ENCODE results near the gene CYSRT1.
"Not testable (repeated sequence)": the region's sequence is repeated elsewhere in the genome, so short reads cannot be mapped to it uniquely, and the experiment has no call there.

CYSRT1 gene

GRCh38 chr9:137242269-137243203 lies 17.6 kb downstream of the CYSRT1 start:
- DNase-seq: no peak
- H3K4me3 ChIP-seq (ENCODE audit: control insufficient read depth in 1 of 7, extremely low read depth in 1 of 7, insufficient read depth in 4 of 7, low read depth in 2 of 7, low read length in 6 of 7): peak overlapping the region; percentile 56 to 87 (median 78)
- H3K9me3 ChIP-seq (ENCODE audit: control extremely low read depth in 1 of 5, control insufficient read depth in 4 of 5, insufficient read depth in 2 of 5, low read depth in 1 of 5, low read length in 4 of 5): no peaks in the 10 kb centered on the region
- H3K27ac ChIP-seq (ENCODE audit: insufficient read depth in 1 of 2, low read depth in 1 of 2, low read length in 2 of 2, poor library complexity in 1 of 2, severe bottlenecking in 2 of 2): peak overlapping the region; percentile 33 to 83
- peaks cover 3 to 49% (median 39%) of the 10 kb centered on the region in 4 experiments for H3K4me1 ChIP-seq (ENCODE audit: control extremely low read depth in 1 of 4, control insufficient read depth in 4 of 4, insufficient read depth in 4 of 4, low read length in 3 of 4)
- ChIA-PET POLR2A (interaction anchor here (1.4 kb wide), 1 partner anchor 13 kb away, joined by 6 read pairs; the partner anchor contains the start of gene NELFB), CTCF (interaction anchor here (0.8 to 1.6 kb wide), 5 partner anchors 12 to 54 kb away, joined by 3 to 8 read pairs (median 4); partner anchors contain the start of genes ANAPC2, NELFB and SSNA1)
- peaks cover 0 to 24% (median 17%) of the 10 kb centered on the region in 4 experiments for H3K36me3 ChIP-seq (ENCODE audit: control insufficient read depth in 4 of 4, insufficient read depth in 4 of 4, low read length in 3 of 4)
- no peaks in the 10 kb centered on the region for H3K27me3 ChIP-seq (replicated peaks in 2 of 5; ENCODE audit: control insufficient read depth in 4 of 5, insufficient read depth in 5 of 5, low read length in 4 of 5)
- WGBS (ENCODE audit: insufficient coverage): 91% methylated on average over 30 of the region's 36 CpGs

GRCh38 chr9:137243266-137243625 lies 18.3 kb downstream of the CYSRT1 start:
- 98% methylated on average over 7 of the region's 18 CpGs for WGBS (ENCODE audit: insufficient coverage)
- CTCF ChIA-PET: interaction anchor here (1.4 to 1.6 kb wide), 3 partner anchors 11 to 55 kb away, joined by 3 to 8 read pairs (median 4); partner anchors contain the start of genes ANAPC2, NELFB and SSNA1

GRCh38 chr9:137243626-137244485 lies 18.9 kb downstream of the CYSRT1 start:
- no peak overlapping the region for H3K4me3 ChIP-seq (ENCODE audit: control insufficient read depth in 1 of 7, extremely low read depth in 1 of 7, insufficient read depth in 4 of 7, low read depth in 2 of 7, low read length in 6 of 7)
- no peaks in the 10 kb centered on the region for H3K27me3 ChIP-seq (replicated peaks in 2 of 5; ENCODE audit: control insufficient read depth in 4 of 5, insufficient read depth in 5 of 5, low read length in 4 of 5)
- CTCF ChIA-PET: interaction anchor here (0.6 to 2.4 kb wide), 4 partner anchors 10 to 221 kb away, joined by 3 to 10 read pairs (median 4); partner anchors contain the start of genes ANAPC2 and SSNA1
- H3K9me3 ChIP-seq (ENCODE audit: control extremely low read depth in 1 of 5, control insufficient read depth in 4 of 5, insufficient read depth in 2 of 5, low read depth in 1 of 5, low read length in 4 of 5): no peaks in the 10 kb centered on the region
- peaks cover 0 to 24% (median 17%) of the 10 kb centered on the region in 4 experiments for H3K36me3 ChIP-seq (ENCODE audit: control insufficient read depth in 4 of 4, insufficient read depth in 4 of 4, low read length in 3 of 4)
- 91% methylated on average over 13 of the region's 15 CpGs for WGBS (ENCODE audit: insufficient coverage)
- peaks cover 3 to 36% (median 33%) of the 10 kb centered on the region in 4 experiments for H3K4me1 ChIP-seq (ENCODE audit: control extremely low read depth in 1 of 4, control insufficient read depth in 4 of 4, insufficient read depth in 4 of 4, low read length in 3 of 4)
- no peak overlapping the region for H3K27ac ChIP-seq (ENCODE audit: insufficient read depth in 1 of 2, low read depth in 1 of 2, low read length in 2 of 2, poor library complexity in 1 of 2, severe bottlenecking in 2 of 2)
- DNase-seq: peak in 1 of 3 donors; percentile 19
- POLR2A ChIA-PET: interaction anchor here (1.6 kb wide), 1 partner anchor 10 kb away, joined by 8 read pairs; the partner anchor contains the start of gene NELFB

More at GRCh38 chr9:137243266-137243625, 18.3 kb downstream of the CYSRT1 start:
- not testable (repeated sequence) for H3K27ac ChIP-seq (ENCODE audit: insufficient read depth in 1 of 2, low read depth in 1 of 2, low read length in 2 of 2, poor library complexity in 1 of 2, severe bottlenecking in 2 of 2); DNase-seq; H3K9me3 ChIP-seq (ENCODE audit: control extremely low read depth in 1 of 5, control insufficient read depth in 4 of 5, insufficient read depth in 2 of 5, low read depth in 1 of 5, low read length in 4 of 5); H3K4me3 ChIP-seq (ENCODE audit: control insufficient read depth in 1 of 7, extremely low read depth in 1 of 7, insufficient read depth in 4 of 7, low read depth in 2 of 7, low read length in 6 of 7); H3K27me3 ChIP-seq (replicated peaks in 2 of 5; ENCODE audit: control insufficient read depth in 4 of 5, insufficient read depth in 5 of 5, low read length in 4 of 5)
- Histone ChIP-seq H3K4me1 (ENCODE audit: control extremely low read depth in 1 of 4, control insufficient read depth in 4 of 4, insufficient read depth in 4 of 4, low read length in 3 of 4) (peaks cover 3 to 42% (median 37%) of the 10 kb centered on the region in 4 experiments), H3K36me3 (ENCODE audit: control insufficient read depth in 4 of 4, insufficient read depth in 4 of 4, low read length in 3 of 4) (peaks cover 0 to 24% (median 17%) of the 10 kb centered on the region in 4 experiments)
- POLR2A ChIA-PET: interaction anchor here (1.4 kb wide), 1 partner anchor 12 kb away, joined by 6 read pairs; the partner anchor contains the start of gene NELFB

GRCh38 chr9:137244486-137245449 lies 19.8 kb downstream of the CYSRT1 start:
- Histone ChIP-seq H3K9me3 (ENCODE audit: control extremely low read depth in 1 of 5, control insufficient read depth in 4 of 5, insufficient read depth in 2 of 5, low read depth in 1 of 5, low read length in 4 of 5) (no peaks in the 10 kb centered on the region), H3K4me3 (ENCODE audit: control insufficient read depth in 1 of 7, extremely low read depth in 1 of 7, insufficient read depth in 4 of 7, low read depth in 2 of 7, low read length in 6 of 7) (no peak overlapping the region), H3K4me1 (ENCODE audit: control extremely low read depth in 1 of 4, control insufficient read depth in 4 of 4, insufficient read depth in 4 of 4, low read length in 3 of 4) (peaks cover 3 to 28% (median 26%) of the 10 kb centered on the region in 4 experiments), H3K27ac (ENCODE audit: insufficient read depth in 1 of 2, low read depth in 1 of 2, low read length in 2 of 2, poor library complexity in 1 of 2, severe bottlenecking in 2 of 2) (no peak overlapping the region), H3K27me3 (replicated peaks in 2 of 5; ENCODE audit: control insufficient read depth in 4 of 5, insufficient read depth in 5 of 5, low read length in 4 of 5) (no peaks in the 10 kb centered on the region), H3K36me3 (ENCODE audit: control insufficient read depth in 4 of 4, insufficient read depth in 4 of 4, low read length in 3 of 4) (peaks cover 0 to 24% (median 17%) of the 10 kb centered on the region in 4 experiments)
- CTCF ChIA-PET: interaction anchor here (0.6 to 2.4 kb wide), 3 partner anchors 9 to 220 kb away, joined by 3 to 10 read pairs (median 3); no protein-coding TSS in a partner anchor
- WGBS (ENCODE audit: insufficient coverage): 92% methylated on average over 33 of the region's 36 CpGs
- POLR2A ChIA-PET: interaction anchor here (1.6 kb wide), 1 partner anchor 9 kb away, joined by 8 read pairs; the partner anchor contains the start of gene NELFB
- DNase-seq: no peak

GRCh38 chr9:137245450-137246421 lies 20.8 kb downstream of the CYSRT1 start:
- H3K9me3 ChIP-seq (ENCODE audit: control extremely low read depth in 1 of 5, control insufficient read depth in 4 of 5, insufficient read depth in 2 of 5, low read depth in 1 of 5, low read length in 4 of 5): no peaks in the 10 kb centered on the region
- no peak overlapping the region for H3K4me3 ChIP-seq (ENCODE audit: control insufficient read depth in 1 of 7, extremely low read depth in 1 of 7, insufficient read depth in 4 of 7, low read depth in 2 of 7, low read length in 6 of 7)
- peaks cover 3 to 27% (median 19%) of the 10 kb centered on the region in 4 experiments for H3K4me1 ChIP-seq (ENCODE audit: control extremely low read depth in 1 of 4, control insufficient read depth in 4 of 4, insufficient read depth in 4 of 4, low read length in 3 of 4)
- POLR2A ChIA-PET: interaction anchor here (1.6 kb wide), 1 partner anchor 8 kb away, joined by 8 read pairs; the partner anchor contains the start of gene NELFB
- H3K27me3 ChIP-seq (replicated peaks in 2 of 5; ENCODE audit: control insufficient read depth in 4 of 5, insufficient read depth in 5 of 5, low read length in 4 of 5): no peaks in the 10 kb centered on the region
- CTCF ChIA-PET: interaction anchor here (2.4 kb wide), 1 partner anchor 8 kb away, joined by 10 read pairs; no protein-coding TSS in a partner anchor
- 98% methylated on average over 23 of the region's 25 CpGs for WGBS (ENCODE audit: insufficient coverage)
- DNase-seq: no peak
- H3K36me3 ChIP-seq (ENCODE audit: control insufficient read depth in 4 of 4, insufficient read depth in 4 of 4, low read length in 3 of 4): peaks cover 0 to 24% (median 17%) of the 10 kb centered on the region in 4 experiments
- H3K27ac ChIP-seq (ENCODE audit: insufficient read depth in 1 of 2, low read depth in 1 of 2, low read length in 2 of 2, poor library complexity in 1 of 2, severe bottlenecking in 2 of 2): no peak overlapping the region

All from common myeloid progenitor, CD34-positive (primary cell).